Measurements from ENCODE around the gene MSRB3. TPM values are rescaled to one million over a fixed set of nuclear protein-coding genes. Genes with fewer than 3 reads are reported as not detected.

MSRB3 gene
- total RNA-seq, 3 donors from 2014 or later (not counting 1 experiment from before 2014, with no cell fraction given): 2.4 to 3.4 (median 3.1) TPM

GRCh38 chr12:65364046-65364445 lies 85.6 kb downstream of the MSRB3 start:
- Histone ChIP-seq H3K36me3 (ENCODE audit: control insufficient read depth, insufficient read depth, low read length) (no peaks in the 10 kb centered on the region), H3K27me3 (ENCODE audit: control insufficient read depth, insufficient read depth, low read length) (no peaks in the 10 kb centered on the region), H3K4me1 (ENCODE audit: control insufficient read depth, insufficient read depth, low read length) (no peaks in the 10 kb centered on the region), H3K9me3 (ENCODE audit: control insufficient read depth, insufficient read depth, low read length) (no peaks in the 10 kb centered on the region), H3K4me3 (ENCODE audit: low read length) (no peak overlapping the region), H3K27ac (ENCODE audit: low read length) (no peak overlapping the region)
- intact Hi-C loops (cut with micrococcal nuclease): no loop called here
- WGBS (ENCODE audit: insufficient coverage): 67% methylated on average over 1 of the region's 1 CpG
- Mint-ChIP-seq H3K4me3 (no peak overlapping the region), H3K27ac (no peak overlapping the region), H3K27me3 (ENCODE audit: low read depth in 2 of 2) (peaks cover 0 to 3% of the 10 kb centered on the region in 2 donors), H3K36me3 (no peaks in the 10 kb centered on the region), H3K9me3 (no peaks in the 10 kb centered on the region), H3K4me1 (no peaks in the 10 kb centered on the region)
- no peak for DNase-seq
- TF ChIP-seq CTCF (IDR thresholded peaks at IDR 0.05): no peak
- ATAC-seq: no peak

- ATAC-seq: no peak
- no peaks in the 10 kb centered on the region for H3K36me3 ChIP-seq (ENCODE audit: control insufficient read depth, insufficient read depth, low read length)
- H3K36me3 Mint-ChIP-seq: no peaks in the 10 kb centered on the region
- H3K27ac ChIP-seq (ENCODE audit: low read length): no peak overlapping the region
- H3K4me1 Mint-ChIP-seq: no peaks in the 10 kb centered on the region
- no peak for TF ChIP-seq CTCF (IDR thresholded peaks at IDR 0.05)
- DNase-seq: no peak
- no peak overlapping the region for H3K4me3 ChIP-seq (ENCODE audit: low read length)
- no peaks in the 10 kb centered on the region for H3K4me1 ChIP-seq (ENCODE audit: control insufficient read depth, insufficient read depth, low read length)
- intact Hi-C loops (cut with micrococcal nuclease): no loop called here
- H3K9me3 ChIP-seq (ENCODE audit: control insufficient read depth, insufficient read depth, low read length): no peaks in the 10 kb centered on the region
- no peak overlapping the region for H3K4me3 Mint-ChIP-seq
- H3K27me3 Mint-ChIP-seq (ENCODE audit: low read depth in 2 of 2): peaks cover 0 to 3% of the 10 kb centered on the region in 2 donors
- no peaks in the 10 kb centered on the region for H3K27me3 ChIP-seq (ENCODE audit: control insufficient read depth, insufficient read depth, low read length)
- no peaks in the 10 kb centered on the region for H3K9me3 Mint-ChIP-seq
- H3K27ac Mint-ChIP-seq: no peak overlapping the region
Observed at GRCh38 chr12:65367396-65367795, 88.9 kb downstream of the MSRB3 start.

GRCh38 chr12:65368055-65368454 lies 89.6 kb downstream of the MSRB3 start:
- H3K4me1 ChIP-seq (ENCODE audit: control insufficient read depth, insufficient read depth, low read length): no peaks in the 10 kb centered on the region
- H3K4me3 ChIP-seq (ENCODE audit: low read length): no peak overlapping the region
- Mint-ChIP-seq H3K27ac (no peak overlapping the region), H3K27me3 (ENCODE audit: low read depth in 2 of 2) (peaks cover 0 to 3% of the 10 kb centered on the region in 2 donors), H3K4me3 (no peak overlapping the region), H3K9me3 (no peaks in the 10 kb centered on the region), H3K36me3 (no peaks in the 10 kb centered on the region), H3K4me1 (no peaks in the 10 kb centered on the region)
- no peaks in the 10 kb centered on the region for H3K27me3 ChIP-seq (ENCODE audit: control insufficient read depth, insufficient read depth, low read length)
- no peak overlapping the region for H3K27ac ChIP-seq (ENCODE audit: low read length)
- no peak for ATAC-seq
- DNase-seq: no peak
- no peaks in the 10 kb centered on the region for H3K9me3 ChIP-seq (ENCODE audit: control insufficient read depth, insufficient read depth, low read length)
- intact Hi-C loops (cut with micrococcal nuclease): no loop called here
- 87% methylated on average over 3 of the region's 4 CpGs for WGBS (ENCODE audit: insufficient coverage)
- no peak for TF ChIP-seq CTCF (IDR thresholded peaks at IDR 0.05)
- no peaks in the 10 kb centered on the region for H3K36me3 ChIP-seq (ENCODE audit: control insufficient read depth, insufficient read depth, low read length)

- no peaks in the 10 kb centered on the region for H3K27me3 ChIP-seq (ENCODE audit: control insufficient read depth, insufficient read depth, low read length)
- no peak for TF ChIP-seq CTCF (IDR thresholded peaks at IDR 0.05)
- no peaks in the 10 kb centered on the region for H3K36me3 ChIP-seq (ENCODE audit: control insufficient read depth, insufficient read depth, low read length)
- no peaks in the 10 kb centered on the region for H3K36me3 Mint-ChIP-seq
- H3K4me3 ChIP-seq (ENCODE audit: low read length): no peak overlapping the region
- H3K27me3 Mint-ChIP-seq (ENCODE audit: low read depth in 2 of 2): no peaks in the 10 kb centered on the region
- DNase-seq (no peak), ATAC-seq (no peak)
- H3K27ac ChIP-seq (ENCODE audit: low read length): no peak overlapping the region
- H3K4me1 Mint-ChIP-seq: no peaks in the 10 kb centered on the region
- no peaks in the 10 kb centered on the region for H3K4me1 ChIP-seq (ENCODE audit: control insufficient read depth, insufficient read depth, low read length)
- intact Hi-C loops (cut with micrococcal nuclease): no loop called here
- no peak overlapping the region for H3K27ac Mint-ChIP-seq
- H3K9me3 ChIP-seq (ENCODE audit: control insufficient read depth, insufficient read depth, low read length): no peaks in the 10 kb centered on the region
- H3K4me3 Mint-ChIP-seq: no peak overlapping the region
- no peaks in the 10 kb centered on the region for H3K9me3 Mint-ChIP-seq
Observed at GRCh38 chr12:65372574-65372973, 94.1 kb downstream of the MSRB3 start.

Measured in natural killer cell (primary cell).